Neutrophil (primary cell): ENCODE data around the gene OCA2.
"Not testable (repeated sequence)": the region's sequence is repeated elsewhere in the genome, so short reads cannot be mapped to it uniquely, and the experiment has no call there.

ENCODE experiments used
- H3K27ac ChIP-seq: fragments of 200-600 bp; sonication (generic); 2 replicates; pipeline ENCODE4 v1.5.1; 2016; ENCODE audit warnings: mild to moderate bottlenecking, moderate library complexity
- H3K27me3 ChIP-seq: fragments of 200-600 bp; sonication (generic); 2 replicates; pipeline ENCODE4 v1.6.0; 2016; ENCODE audit warnings: mild to moderate bottlenecking
- H3K36me3 ChIP-seq: fragments of 200-600 bp; sonication (generic); 2 replicates; pipeline ENCODE4 v1.5.1; 2017
- H3K4me1 ChIP-seq, 2 experiments: fragments of 200-600 bp in 1 of 2; sonication (generic) in 1 of 2; 1 replicate in 1 of 2; 2 replicates in 1 of 2; pipeline versions ENCODE4 v1.5.1 to v1.6.1; 2013 to 2016; ENCODE audit warnings: low read depth in 1 of 2, low read length in 1 of 2, mild to moderate bottlenecking in 1 of 2, moderate library complexity in 1 of 2; ENCODE audit not compliant: control insufficient read depth in 1 of 2, insufficient read depth in 1 of 2
- H3K4me3 ChIP-seq, 2 experiments: fragments of 200-600 bp in 1 of 2; sonication (generic) in 1 of 2; 1 replicate in 1 of 2; 2 replicates in 1 of 2; pipeline ENCODE4 v1.5.1; 2013 to 2016; ENCODE audit warnings: low read depth in 1 of 2, low read length in 1 of 2, mild to moderate bottlenecking in 1 of 2, moderate library complexity in 1 of 2
- H3K9me3 ChIP-seq: fragments of 200-600 bp; sonication (generic); 2 replicates; pipeline ENCODE4 v1.5.1; 2016
- CTCF ChIP-seq: fragments of 200-600 bp; sonication (generic); IDR thresholded peaks from 2 replicates; pipeline ENCODE4 v1.5.1; 2016; ENCODE audit warnings: antibody characterized with exemption

OCA2 gene

DNA sequence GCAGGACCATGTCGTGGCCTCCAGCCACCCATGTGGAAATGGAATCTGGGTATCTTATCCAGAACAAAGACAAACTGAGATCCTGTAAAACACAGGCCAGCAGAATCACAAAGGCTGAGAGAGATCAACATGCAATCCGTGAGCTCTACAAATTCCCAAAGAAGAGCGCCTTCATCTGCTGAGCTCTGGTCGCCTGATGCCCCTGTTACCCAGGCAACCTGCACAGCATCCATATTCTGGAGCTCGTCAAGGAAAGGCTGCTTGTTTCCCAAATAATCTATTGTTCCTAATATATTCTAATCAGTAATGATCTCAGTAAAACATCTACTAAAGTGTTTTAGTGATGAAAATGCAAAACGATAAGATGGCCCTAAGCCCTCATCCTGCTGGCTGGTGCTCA lies 133.6 kb downstream of the OCA2 start:
- no peaks in the 10 kb centered on the region for H3K27me3 ChIP-seq

GRCh38 chr15:27961801-27962200 lies 137.3 kb downstream of the OCA2 start:
- H3K27ac ChIP-seq: no peak overlapping the region

More for the DNA sequence above, 133.6 kb downstream of the OCA2 start:
- Histone ChIP-seq H3K4me1 (no peaks in the 10 kb centered on the region), H3K4me3 (no peak overlapping the region), H3K27ac (no peak overlapping the region), H3K9me3 (no peaks in the 10 kb centered on the region), H3K36me3 (no peaks in the 10 kb centered on the region)
- no peak for TF ChIP-seq CTCF

GRCh38 chr15:27958911-27959578 lies 140.1 kb downstream of the OCA2 start:
- no peak for TF ChIP-seq CTCF
- Histone ChIP-seq H3K4me3 (no peak overlapping the region), H3K9me3 (no peaks in the 10 kb centered on the region), H3K4me1 (no peaks in the 10 kb centered on the region), H3K27me3 (no peaks in the 10 kb centered on the region), H3K27ac (no peak overlapping the region), H3K36me3 (no peaks in the 10 kb centered on the region)

More at GRCh38 chr15:27961801-27962200, 137.3 kb downstream of the OCA2 start:
- H3K4me3 ChIP-seq: no peak overlapping the region
- TF ChIP-seq CTCF: no peak
- no peaks in the 10 kb centered on the region for H3K9me3 ChIP-seq
- no peaks in the 10 kb centered on the region for H3K27me3 ChIP-seq
- no peaks in the 10 kb centered on the region for H3K36me3 ChIP-seq
- no peaks in the 10 kb centered on the region for H3K4me1 ChIP-seq

DNA sequence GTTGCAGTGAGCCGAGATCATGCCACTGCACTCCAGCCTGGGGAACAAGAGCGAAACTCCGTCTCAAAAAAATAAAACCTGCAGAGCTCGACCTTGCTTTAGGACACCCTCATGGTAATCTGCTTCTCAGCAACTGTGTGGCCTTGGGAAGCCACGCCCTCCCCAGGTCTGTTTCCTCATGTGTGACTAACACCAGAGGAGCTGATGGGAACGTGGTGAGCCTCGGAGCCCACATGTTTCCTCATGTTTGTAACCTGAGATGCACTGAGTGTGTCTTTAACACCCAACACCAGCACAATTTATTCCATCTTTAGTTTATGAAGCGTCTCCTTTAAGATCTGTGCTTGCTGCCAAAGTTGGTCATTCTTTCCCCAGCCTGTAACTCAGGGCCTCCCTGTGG lies 142.8 kb downstream of the OCA2 start:
- no peaks in the 10 kb centered on the region for H3K4me1 ChIP-seq
- no peak overlapping the region for H3K4me3 ChIP-seq
- H3K27ac ChIP-seq: no peak overlapping the region
- no peak for TF ChIP-seq CTCF
- H3K9me3 ChIP-seq: no peaks in the 10 kb centered on the region
- no peaks in the 10 kb centered on the region for H3K27me3 ChIP-seq
- H3K36me3 ChIP-seq: no peaks in the 10 kb centered on the region

GRCh38 chr15:27955087-27955486 lies 144.0 kb downstream of the OCA2 start:
- Histone ChIP-seq H3K4me3 (no peak overlapping the region), H3K36me3 (no peaks in the 10 kb centered on the region), H3K4me1 (no peaks in the 10 kb centered on the region), H3K9me3 (no peaks in the 10 kb centered on the region), H3K27me3 (no peaks in the 10 kb centered on the region), H3K27ac (no peak overlapping the region)
- TF ChIP-seq CTCF: no peak

DNA sequence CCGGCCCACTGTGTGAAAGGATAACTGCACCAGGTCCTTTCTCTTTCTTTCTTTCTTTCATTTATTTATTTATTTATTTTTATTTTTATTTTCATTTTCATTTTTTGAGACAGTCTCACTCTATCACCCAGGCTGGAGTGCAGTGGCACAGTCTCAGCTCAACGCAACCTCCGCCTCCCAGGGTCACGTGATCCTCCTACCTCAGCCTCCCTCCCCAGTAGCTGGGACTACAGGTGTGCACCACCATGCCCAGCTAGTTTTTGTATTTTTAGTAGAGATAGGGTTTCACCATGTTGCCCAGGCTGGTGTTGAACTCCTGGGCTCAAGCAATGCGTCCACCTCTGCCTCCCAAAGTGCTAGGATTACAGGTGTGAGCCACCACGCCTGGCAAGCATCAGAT lies 146.5 kb downstream of the OCA2 start:
- H3K27me3 ChIP-seq, H3K4me1 ChIP-seq, H3K9me3 ChIP-seq, H3K4me3 ChIP-seq, H3K36me3 ChIP-seq, H3K27ac ChIP-seq: not testable (repeated sequence)
